Glomerular endothelial cell (primary cell): ENCODE data around the gene PARM1. TPM values are rescaled to one million over a fixed set of nuclear protein-coding genes. Genes with fewer than 3 reads are reported as not detected.
"Not testable (repeated sequence)": the region's sequence is repeated elsewhere in the genome, so short reads cannot be mapped to it uniquely, and the experiment has no call there.

Experiments used
- DNase-seq: peaks from one replicate; pipeline ENCODE4 v3.0.0-alpha.2; 2011; ENCODE audit warnings: low read depth, low spot score; ENCODE audit errors: extremely low read depth
- total RNA-seq: library from RNA; depleted of rRNA; stranded (reverse); fragments of >200 nt; gene quantifications from 2 replicates; pipeline ENCODE4 v1.2.3, GENCODE V29; 2015

Gene PARM1
- total RNA-seq, 1 donor from 2014 or later: 0.06 TPM

DNA sequence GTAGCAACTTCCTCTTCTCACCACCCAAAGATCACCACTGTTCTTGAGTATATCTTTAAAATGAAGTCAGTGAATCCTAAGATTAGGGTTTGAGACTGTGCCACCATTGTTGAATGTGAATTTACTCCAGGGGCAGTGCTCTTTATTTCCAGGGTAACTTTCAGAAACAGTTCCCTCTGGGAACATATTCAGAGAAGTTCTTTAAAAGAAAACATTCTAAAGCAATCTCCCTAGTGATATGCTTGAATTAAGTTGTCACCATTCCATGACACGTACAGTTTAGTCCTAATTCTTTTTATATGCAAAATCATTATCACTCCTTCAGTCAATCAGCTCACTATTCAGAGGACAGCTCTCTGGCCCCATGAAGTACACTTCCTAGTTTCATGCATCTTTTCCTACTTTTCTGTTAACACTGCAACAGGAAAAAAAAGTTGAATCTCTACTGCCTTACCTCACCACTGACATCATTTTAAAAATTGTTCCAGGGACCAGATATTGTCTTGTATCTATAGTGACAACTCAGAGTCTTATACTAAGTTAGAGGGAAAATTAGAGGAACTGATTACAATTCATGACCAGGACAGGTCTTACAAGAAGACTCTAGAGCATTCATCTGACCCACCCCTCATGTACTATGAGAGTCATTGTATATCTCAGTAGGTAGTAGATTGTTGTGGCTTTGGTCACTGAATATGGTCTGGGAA is 49.8 kb downstream of the PARM1 start:
- DNase-seq: no peak

DNA sequence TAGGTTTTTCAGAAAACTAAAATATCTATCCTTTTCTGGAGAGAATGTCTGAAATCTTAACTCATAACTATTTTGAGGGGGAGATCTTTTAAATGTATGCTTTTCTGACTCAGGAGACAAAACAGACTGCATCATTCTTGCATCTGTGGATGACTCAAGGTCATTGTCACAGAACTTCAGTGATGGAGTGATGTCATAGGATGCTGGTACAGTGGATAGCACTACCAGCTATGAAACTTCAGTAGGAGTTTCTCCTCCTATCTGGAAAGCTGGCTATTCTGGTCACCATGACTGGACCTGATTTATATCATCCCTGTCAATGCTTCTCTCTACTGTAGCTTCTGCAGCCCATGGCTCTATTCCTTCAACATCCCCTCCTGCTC is 50.3 kb downstream of the PARM1 start:
- no peak for DNase-seq

DNA sequence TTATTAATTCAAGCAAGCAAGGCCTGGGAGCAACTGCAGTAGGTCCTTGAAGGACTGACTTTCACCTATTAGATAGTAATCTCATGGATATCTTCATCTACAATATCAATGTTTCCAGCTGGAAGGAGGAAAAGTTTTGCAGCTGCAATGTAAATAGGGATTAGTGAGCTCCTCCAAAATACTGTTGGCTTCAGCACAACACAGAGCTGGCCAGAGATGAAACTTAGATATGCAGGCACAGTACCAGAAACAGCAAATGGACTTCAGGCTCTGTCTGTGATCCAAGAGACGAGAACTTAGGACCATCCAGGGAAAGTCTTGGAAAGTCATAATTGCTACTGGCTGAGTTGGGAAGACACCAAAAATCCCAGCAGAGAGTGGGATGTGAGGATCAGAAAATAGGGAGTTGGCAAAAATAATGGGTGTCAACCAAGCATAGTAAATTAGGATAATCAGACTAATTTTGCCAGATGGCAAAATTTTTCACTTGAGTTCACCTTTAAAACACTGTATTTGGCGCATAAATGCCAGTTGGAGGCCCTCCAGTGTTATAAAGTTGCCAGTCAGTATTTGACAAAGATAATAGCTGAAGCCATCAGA is 57.5 kb downstream of the PARM1 start:
- no peak for DNase-seq

DNA sequence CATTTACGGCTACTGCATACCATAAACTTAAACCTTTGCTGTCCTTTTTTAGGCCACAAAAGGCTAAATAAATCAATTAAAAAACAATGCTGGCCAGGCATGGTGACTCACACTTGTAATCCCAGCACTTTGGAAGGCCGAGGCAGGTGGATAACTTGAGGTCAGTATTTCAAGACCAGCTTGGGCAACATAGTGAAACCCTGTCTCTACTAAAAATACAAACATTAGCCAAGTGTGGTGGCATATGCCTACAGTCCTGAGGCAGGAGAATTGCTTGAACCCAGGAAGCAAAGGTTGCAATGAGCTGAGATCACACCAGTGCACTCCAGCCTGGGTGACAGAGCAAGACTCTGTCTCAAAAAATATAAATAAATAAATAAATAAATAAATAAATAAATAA is 61.5 kb downstream of the PARM1 start:
- not testable (repeated sequence) for DNase-seq

DNA sequence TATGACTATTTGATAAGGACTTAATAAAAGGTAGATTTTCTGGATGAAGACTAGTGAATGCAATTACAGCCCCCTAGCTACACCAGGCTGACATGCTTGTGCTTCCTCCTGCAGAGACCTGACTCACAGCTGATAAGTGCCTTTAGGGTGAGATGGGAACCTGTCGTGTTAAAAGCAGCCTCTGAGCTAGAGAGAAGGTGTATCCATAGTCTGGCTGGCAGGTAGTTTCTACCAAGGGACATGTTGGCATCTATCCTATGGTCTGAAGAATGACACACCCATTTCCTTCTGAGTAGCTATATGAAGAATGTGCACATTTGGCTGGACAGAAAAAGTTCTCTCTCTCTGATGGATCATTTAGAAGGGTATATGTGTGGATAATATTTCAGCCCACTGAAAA is 64.1 kb downstream of the PARM1 start:
- no peak for DNase-seq

DNA sequence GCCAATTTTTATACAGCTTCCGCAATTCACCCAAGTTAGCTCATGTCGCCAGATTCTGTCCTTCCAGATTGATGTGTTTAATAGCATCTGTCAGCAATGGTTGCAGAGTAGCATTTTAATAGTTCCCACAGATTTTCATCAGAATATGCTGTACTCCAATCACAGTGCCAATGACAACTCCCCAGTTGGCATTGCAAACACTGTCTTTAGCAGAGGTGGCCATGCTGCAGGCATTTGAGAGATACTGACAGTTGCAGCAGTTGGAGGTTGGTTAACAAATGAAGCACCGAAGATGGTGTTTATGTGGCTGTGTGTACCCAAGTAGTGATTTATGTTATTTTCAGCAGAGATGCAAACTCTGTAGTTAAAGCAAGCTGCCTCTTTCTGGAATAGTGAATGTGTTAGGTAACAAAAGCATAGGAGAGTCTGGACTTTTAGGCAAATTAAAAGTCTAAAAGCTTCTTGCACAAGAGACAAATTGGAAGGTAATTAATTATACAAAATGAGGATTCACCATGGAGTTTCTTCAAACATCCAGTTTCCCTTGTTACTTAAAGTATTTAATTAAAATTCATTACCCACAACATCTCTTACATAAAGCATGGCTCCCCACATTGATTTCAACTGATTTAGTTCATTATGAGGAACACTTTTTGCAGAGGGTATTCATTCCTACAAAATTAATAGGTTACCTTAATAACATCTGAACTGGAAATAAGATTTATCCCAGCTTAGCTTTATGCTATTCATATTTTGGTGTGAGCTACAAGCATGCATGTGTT is 65.2 kb downstream of the PARM1 start:
- no peak for DNase-seq

DNA sequence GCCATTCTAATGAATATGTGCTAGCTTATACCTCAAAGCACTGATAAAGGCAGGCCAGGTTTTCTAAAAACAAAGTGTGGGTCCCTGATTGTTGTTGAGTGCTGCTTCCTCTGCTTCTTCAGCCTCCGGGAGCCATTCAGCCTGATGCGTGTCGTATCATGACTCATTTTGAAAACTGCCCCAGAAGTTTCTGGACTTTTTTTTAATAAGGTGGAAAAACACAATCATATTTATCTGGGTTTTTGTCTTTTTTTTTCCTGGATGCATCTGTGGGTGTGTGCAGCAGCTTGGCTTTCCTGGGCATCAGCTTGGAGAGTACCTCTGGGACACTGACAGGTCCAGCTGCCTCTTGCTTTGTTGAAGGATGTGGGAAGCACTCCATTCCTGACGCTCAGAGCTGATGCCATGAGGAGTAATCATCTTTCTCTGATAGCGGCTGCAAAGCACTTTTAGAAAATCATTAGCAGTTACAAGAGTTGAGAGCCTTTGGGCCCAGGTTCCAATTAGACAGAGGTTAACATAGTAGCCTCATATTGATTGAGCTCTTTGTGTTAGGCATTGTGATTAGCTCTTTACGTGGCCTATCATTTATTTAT is 66.9 kb downstream of the PARM1 start:
- no peak for DNase-seq

DNA sequence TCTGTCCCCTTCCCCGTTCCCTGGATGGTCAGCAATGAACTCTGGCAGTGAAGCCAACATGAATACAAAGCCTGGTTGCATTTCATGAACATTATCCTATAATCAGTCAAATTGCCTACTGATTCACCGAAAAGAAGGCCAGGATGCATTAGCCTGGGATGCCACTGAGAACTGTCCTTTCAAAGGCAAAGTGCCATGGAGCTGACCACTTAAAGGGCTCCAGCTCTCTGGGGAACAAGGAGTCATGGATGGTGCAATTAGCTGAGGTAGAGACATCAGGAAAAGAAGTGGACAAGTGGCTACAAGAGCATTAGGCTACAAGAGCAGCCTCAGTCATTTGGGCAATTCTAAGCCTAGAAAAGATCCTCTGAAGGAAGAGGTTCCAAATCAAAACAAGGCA is 69.0 kb downstream of the PARM1 start:
- DNase-seq: no peak

DNA sequence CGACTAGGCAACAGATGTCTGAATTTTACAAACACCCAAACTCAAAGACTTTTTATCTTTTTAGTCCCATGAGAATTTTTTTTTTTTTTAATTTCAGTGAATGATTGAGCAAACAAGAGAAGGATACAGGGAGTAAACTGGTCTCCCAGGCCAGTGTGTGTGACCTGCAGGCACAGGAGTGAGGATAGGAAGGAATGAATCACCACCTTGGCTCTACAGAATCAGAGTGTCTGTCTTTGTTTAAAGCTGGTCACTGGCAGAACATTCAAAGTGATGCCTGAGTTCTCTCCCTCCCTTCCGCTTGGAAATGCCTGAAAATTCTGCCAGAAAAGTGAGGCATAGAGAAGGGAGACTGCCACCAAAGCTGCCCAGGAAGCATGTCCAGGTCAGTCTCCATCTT is 69.5 kb downstream of the PARM1 start:
- no peak for DNase-seq

DNA sequence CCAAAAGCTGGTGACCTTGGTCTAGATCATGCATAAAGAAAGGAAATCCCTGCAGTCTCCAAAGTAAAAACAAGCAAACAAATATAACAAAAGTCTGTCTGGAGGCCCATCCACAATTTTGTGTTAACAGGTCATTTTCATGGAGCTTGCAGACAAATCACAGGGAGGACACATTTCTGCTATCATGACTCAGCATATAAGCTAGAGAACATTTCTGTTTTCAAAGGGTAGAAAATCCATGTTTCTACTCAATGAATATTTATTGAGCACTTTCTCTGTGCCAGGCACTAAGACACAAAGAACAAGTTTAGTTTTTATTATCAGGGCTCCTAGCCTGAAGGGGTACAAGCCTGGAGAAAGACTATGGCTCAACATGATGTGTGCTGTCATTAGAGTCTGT is 71.1 kb downstream of the PARM1 start:
- DNase-seq: no peak

DNA sequence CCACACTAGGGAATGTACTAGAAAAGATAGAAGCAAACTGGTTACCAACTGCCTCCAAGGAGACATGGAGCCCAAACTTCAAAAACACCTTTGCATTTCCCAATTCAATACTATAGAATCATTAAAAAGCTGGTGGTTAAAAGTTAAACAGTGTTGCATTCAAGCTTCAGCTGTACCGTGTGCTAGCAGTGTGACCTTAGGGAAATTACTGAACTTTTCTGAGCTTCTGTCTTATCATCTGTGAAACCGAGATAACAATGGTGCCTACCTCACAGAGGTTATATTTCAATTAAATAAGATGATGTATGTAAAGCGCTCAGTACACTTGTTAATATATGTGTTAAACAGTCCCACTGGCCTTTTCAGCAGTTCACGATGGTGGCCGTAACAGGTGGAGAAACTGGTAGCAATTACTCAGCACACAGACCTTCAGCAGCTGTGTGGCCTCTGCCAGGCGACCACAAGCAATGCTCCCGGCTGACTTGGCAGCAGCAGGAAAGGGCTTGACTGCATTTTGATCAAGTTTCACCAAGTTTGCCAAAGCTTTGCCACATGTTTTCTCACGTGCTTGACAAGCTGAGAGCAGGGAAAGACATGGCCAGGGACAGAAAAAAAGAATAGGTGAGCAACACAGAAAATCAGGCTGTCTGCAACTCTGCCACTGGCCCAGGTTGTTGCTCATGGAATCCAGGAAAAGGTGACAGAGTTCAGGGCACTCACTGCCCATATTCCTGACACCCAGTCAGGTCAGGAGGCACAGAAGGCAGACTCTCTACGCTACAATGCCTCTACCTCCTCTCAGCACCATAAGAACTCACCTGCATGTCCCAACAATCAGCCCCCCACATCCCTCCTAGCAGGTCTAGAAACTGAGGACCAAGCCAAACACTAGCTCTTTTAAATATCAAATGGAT is 72.1 kb downstream of the PARM1 start:
- no peak for DNase-seq

DNA sequence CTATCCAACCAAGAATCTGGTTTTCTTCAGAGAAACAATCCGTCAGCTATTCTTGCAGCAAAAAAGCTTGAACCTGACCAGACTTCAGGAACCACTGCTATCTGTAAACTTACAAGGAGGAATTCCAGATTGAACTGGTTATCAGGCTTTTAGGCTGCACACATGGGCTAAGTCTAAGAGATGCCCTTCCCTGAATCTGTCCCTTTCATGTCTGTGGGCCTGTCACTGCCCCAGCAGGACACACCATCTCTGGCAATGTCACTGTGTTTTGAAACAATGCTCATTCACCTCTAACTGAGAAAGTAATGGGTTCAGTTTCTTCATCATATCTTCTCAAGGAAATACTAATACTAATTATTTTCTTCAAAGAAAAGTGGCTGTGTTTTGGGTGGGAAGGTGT is 72.8 kb downstream of the PARM1 start:
- DNase-seq: no peak

DNA sequence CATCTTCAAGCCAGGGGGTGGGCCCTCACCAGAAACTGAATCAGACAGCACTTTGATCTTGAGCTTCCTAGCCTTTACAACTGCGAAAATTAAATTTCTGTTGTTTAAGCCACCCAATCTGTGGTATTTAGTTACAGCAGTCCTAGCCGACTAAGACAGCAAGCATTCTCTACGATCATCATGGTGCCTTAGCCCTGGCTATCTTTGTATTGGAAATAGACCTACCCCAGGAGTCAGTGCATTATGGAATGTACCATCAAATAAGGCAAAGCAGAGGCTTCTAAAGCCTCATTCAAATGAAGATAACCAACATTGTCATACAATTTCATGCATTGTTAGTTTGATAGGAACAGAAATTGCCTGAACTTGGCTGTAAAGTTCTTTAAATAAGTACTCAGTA is 75.0 kb downstream of the PARM1 start:
- no peak for DNase-seq

DNA sequence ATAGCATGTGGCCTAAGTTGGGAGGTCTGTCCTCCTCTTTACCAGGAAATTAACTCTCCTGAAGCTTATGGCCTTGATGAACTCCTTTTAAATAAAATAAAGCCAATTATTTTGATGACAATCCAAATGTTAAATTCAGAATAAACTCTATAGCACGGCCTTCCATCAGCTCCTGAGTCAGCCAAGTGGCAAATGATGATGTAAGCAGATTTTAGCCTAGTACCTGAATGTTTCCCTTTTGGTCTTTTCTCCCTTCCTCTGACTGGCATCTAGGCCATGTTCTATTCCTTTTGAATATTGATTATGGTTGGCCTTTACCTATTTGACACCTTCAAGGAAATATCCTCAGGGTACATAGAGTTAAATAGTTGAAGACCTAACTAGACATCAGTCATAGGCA is 76.2 kb downstream of the PARM1 start:
- no peak for DNase-seq

DNA sequence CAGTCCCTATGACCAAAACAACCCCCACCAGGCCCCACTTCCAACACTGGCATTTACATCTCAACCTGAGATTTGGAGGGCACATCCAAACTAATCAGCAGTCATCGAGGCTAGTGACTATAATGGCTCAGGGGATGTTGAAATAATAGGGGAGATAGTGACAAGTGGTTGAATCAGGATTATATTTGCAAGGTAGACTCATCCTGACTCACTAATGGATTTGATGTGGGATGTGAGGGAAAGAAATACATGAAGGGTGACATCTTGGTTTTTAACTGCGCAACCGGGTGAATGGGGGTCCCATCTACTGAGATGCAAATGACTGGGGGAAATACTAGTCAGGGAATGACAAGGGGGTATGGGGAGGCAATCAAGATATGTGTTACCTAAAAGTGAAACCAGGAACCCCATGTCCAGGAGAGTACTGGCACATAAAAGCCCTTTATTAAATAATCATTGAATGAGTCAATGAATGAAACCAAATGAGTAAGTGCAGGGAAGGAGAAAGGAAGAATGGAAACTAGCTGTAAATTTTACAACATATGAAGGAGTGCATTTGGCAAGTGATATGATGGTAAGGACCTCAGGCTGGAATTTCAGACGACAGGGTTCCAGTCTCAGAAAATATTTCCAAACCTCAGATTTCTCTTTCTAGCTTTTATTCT is 78.3 kb downstream of the PARM1 start:
- no peak for DNase-seq

DNA sequence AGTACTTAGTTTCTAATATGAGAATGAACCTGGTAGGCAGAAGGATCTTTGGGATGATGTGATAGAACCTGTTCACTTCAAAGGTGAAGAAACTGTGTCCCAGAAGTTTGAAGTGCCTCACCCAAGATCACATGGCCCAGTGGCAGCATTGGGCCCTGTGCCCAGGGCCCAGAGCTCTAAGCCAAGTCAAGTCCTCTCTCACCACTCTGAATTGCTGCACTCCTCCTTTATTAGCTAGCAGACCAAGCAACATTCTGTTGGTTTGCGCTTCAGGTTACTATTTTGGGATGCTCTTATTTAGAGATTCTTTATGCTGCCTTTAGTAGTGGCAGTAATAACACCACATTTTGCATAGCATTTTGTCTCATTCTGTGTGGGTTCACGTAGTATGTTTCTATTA is 82.7 kb downstream of the PARM1 start:
- no peak for DNase-seq

DNA sequence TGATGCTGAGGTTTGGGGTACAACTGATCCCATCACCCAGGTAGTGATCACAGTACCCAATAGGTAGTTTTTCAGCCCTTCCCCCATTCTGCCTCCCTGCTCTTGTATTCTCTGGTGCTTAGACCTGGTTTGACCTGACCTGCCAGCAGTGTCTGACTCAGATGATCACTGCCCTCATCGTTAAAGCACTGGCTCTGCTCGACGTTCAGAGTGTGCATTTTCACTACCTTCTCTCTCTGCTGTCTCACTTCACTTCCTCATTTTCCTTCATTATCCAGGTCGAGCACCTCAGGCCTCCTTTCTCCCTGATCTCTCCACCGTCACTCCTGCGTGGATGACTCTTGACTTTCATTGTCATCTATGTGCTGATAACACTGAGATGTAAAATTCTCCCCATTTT is 83.6 kb downstream of the PARM1 start:
- no peak for DNase-seq

DNA sequence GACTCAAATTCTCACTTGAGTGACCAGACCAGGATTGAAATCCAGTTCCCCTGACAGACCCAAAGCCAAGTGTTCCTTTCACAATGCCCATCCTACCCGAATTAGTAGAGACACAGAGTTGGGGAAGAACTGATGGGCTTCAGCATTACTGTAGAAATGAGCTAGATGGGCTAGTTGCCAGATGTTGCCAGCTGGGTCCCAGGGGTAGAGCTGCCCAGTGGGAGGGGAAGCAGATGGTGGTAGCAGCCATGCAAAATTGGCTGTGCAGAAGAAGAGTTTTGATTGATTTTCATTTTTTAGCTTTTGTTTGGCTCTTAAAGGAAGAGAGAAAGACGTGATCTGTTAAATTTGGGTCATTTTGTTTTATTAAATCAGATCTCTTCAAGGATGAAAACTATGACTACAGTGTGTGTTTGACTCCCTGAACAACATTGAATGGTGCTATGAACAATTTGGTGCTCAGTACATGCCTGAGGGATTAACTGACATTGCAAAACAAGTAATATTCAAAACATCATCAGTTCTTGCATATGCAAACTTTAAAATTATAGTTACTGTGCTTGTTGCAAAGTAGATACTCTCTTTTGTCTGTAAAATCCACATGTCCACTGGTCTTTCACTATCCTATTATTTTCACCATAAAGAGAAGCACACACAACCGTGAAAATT is 86.0 kb downstream of the PARM1 start:
- no peak for DNase-seq

DNA sequence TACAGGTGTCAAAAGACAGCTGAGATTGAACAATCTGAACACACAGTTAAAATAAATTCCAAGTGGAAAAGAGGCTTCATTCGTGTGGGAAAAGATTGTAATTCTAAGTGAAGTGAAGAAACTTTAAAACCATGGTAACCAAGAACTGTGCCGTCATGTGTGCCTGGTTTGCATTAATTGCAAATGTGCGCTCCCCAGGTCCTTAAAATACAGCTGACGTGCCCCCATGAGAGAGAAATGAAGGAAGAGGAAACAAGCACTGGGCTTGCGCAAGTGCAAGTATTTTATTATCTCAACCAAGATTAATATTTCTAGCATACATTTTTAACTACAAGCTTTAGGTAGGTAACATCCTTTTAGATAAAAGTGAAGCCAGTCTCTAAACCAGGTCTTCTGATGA is 92.5 kb downstream of the PARM1 start:
- DNase-seq: no peak
